NCI-H2107 treated with DMSO at 0.1 percent for 48 hours (cell line): ENCODE measurements around the gene GRIN3A.
"Not testable (repeated sequence)": the region's sequence is repeated elsewhere in the genome, so short reads cannot be mapped to it uniquely, and the experiment has no call there.

Source experiments
- DNase-seq: peaks from one replicate; lab custom pipeline; 2025; ENCODE audit not compliant: unreplicated experiment; lab: John Stamatoyannopoulos, UW

The GRIN3A gene

DNA sequence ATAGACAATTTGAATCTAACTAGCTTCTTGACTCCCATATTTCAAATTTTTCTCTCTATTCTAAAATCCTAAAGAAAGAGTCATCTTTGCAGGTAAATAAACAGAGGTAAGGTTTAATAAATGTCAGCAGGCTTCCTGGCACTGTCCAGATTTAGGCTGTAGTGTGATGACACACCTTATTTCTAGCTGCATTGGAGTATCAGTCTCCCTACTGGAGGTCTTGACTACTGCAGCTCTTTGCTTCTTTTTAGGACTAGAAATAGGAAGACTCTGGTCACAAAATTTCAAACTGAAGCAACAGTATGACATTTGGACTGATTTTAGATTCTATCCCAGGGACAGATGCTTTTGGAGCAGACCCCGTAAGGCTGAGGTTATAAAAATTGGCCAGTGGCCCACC is 103.0 kb downstream of the GRIN3A start:
- DNase-seq = no peak

DNA sequence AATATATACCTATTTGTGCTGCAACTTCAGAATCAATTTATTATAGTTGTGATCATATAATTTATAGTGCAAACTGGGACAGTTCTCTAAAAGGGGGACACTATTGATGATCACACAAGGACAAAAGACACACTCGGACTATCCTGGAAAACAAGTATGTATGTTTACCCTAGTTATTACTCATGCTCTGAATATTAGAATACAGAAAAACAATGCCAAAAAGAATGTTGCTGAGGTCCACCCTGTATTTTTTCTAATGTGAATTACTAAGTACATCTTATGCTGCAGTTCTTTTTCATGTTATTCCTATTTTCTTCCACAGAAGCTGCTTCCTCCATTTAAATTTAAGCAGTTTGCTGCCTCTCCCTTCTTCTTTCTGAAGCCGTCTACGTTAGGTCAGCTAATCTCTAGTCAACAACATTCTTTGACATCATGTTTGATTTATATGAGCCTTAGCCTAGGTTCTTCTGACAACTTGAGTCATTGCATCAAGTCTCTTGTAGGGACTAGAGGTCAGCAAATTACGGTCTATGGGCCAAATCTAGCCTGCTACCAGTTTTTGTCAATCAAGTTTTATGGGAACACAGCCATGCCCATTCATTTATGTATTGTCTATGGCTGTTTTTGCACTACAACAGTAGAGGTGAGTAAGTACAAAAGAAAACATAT is 103.6 kb downstream of the GRIN3A start:
- no peak for DNase-seq

DNA sequence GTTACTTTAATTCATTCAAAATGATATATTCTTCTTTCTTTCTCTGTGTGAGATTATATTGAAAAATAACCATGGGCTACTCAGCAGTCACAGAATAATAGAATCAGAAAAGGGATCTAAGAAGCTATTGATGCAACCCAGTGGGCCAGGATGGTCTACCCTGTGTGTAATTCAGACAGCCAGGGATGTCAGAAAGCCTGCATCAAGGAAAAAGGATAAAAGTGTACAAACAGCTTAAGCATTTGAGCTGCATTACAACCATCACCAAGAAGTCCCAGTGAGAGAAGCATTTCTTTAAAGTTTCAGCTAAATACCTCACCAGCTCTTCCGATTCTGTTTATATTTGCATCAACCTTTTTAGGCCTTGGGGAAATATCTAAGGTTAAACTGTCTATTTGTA is 105.8 kb downstream of the GRIN3A start:
- no peak for DNase-seq

DNA sequence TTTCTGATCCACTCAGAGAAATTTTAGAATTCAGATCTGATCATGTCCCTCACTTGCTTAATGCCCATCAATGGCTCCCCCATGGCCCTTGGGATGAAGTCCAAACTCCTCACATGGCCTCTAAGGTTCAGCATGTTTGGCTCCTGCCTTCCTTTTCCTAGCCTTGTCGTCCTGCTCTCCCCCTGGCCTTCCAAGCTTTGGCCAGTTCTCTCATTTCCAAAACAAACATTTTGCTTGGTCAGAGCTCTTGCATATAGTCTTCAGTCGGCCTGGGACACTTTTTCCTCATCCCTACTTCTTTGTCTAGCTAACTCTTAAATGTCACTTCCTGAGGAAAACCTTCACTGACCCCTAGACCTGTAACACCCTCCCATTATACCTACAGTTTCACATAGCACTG is 106.6 kb downstream of the GRIN3A start:
- no peak for DNase-seq

DNA sequence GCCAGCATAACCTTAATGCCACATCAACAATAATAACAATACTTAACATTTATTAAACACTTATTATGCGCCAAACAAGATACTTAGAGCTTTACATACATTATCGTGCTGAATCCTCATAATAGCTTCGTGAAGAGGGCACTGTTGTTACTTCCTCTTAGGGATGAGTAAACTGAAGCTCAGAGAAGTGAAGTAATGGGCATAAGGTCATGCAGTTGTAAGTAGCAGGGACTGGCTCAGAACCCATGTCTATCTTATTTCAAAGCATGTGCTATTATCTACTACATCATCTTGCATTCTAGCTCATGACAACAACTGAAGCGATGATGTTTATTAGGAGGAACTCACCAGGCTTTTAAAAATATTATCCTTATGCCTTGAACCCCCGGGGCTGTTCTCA is 108.8 kb downstream of the GRIN3A start:
- DNase-seq = no peak

DNA sequence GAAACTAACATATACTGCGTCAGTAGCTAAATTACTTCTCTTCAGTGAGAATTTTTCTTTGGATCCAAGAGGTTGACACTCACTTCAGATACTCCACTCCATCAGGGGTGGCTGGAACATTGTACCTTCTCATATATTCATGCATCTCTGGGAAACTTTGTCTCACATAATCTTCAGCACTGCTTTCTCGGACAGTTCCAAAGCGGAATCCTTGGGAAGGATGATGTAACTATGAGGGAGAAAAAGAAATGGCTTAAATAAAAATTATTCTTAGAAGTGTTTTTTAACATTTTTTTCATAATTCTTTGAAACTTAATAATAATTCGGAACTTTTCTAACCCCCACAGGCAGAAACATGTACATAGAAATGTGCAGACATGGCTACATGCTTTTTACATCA is 110.3 kb downstream of the GRIN3A start:
- DNase-seq = no peak

DNA sequence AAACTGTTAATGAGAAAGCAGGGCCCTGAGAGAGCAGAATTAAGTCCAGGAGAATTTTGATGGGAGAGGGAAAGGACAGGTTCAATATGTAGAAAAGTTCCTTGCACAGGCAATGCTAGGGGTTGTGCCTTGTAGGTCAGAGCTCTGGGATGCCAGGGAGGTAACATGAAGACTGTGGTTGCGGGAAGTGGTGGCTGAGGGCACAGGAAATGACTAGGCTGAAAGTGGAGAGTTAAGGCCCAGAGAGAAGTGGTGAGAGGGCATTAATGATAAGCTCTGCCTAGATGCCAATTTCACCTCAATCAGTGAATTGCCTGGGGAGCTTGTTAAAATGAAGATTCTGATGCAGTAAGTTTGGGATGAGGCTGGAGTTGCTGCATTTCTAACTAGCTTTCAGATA is 112.2 kb downstream of the GRIN3A start:
- no peak for DNase-seq

DNA sequence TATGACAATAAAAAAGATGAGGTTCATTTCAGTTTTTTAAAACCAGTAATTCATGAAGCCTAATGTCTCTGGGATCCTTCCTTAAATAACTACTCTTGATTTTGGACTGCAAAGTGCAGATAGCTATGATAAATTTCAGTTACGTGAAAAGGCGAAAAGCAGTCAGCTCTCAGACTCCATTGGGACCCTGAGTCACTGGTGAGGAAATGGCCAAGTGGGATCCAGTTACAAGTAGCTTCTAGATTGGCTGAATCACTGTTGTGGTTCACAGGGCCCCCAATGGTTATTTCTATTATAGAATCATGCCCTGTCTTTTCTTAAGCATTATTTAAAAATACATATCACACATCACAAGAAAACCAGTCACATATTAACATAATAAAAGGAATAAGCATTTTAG is 112.6 kb downstream of the GRIN3A start:
- DNase-seq = no peak

DNA sequence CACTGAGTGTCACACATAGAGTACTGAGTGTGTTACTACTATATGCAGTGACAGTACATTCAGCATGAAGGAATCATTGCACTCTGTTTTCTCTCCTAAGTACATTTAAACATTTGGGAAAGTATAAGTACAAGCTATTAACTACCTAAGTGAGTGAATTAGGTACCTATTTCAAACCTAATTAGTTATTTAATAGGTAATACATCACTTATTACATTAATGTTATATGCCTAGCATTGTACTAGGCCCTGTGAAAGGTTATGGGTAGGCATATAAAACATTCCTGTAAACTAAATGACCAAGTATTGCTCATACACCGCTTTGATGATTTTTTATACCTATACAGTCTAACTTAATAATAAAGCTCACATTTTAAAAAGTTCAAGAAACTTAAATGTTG is 118.0 kb downstream of the GRIN3A start:
- no peak for DNase-seq

DNA sequence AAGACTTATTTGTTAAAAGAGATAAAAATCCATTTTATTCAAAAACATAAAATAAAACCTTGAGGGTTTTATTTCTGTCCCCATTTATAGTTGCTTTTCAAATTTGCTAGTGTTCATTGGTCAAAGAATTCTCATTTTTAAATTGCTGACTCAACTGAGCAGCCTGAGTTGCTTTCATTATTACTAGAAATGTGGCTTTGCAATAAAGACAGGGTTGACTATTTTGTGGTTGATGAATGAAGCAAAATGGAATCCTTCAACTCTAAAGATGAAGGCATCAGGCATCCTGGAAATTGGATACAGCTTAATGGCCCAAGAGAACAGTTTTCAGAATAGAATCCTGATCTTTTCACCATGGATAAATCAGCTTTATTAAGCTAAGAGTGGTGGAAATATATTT is 119.7 kb downstream of the GRIN3A start:
- no peak for DNase-seq

DNA sequence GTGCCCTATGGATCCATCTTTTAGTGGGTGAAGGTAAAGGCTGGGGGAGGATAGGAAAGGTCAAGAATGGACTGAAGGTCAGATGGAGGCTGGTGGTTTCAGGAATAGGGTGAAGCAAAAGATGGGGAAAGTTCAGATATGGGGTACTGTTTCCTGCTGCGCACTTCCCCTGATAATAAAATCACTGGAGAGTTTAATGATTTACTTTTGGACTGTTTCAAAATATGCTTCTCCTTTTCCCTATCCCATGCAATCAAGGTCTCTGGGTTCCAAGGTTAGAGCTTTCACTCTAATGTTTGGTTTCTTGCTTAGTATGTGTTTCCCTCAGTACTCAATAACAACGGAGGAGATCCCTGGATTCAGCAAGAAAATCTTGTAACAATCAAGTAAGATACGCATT is 132.9 kb downstream of the GRIN3A start:
- DNase-seq = no peak

DNA sequence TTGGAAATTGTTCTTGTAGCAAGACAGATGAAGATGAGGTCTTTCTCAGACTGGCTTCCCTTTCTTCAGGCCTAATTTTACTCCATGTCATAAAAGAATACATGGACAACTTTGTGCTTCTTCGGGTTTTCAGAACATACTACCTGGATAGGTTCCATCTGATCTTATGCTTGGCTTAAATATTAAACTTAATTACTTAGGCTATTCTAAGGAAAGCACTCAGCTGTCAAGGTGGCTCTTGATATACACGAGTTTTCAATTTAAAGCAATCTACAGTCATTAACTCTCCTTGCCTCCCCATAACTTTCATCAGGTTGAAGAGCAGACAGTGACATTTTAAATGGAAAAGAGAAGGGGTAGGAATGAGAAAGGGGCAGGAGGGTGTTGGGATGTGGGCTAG is 134.2 kb downstream of the GRIN3A start:
- DNase-seq = no peak

DNA sequence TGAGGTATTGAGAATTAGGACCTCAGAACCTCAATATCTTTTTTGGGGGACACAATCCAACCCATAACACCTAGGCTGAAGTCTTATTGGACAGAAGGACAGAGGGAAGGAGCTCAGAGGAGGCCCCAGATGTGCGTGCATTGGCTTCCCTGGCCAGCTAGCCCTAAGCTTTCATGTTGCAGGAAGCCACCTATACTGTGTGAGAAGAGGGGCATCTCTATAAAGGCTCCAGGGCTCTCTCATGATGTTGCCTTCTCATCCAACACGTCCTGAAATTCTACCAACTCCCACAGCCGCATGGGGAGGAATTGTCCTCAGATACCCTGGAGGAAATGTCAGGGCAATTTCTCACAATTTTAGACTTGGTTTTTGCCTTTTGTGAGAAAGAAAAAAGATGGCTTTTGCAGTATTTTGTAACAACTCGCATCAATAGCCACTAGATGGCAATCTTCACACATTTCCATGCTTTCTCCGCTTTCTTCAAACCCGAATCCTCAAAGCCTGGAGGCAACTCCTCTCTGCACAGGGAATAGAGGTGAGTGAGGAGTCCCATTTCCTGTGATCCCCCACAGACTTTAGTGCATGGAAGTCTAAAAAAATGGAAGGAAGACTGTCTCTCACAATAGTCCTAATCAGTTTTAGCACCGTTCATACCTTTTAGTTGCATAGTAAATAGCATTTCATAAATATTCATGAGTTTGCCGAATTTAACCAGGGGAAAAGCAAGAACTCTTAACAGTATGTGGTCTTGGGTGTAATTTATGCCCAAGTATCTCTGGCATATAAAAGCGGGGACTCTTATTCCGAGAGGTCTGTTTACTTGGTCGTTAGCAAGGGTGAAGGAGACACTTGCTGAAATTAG is 136.3 kb downstream of the GRIN3A start:
- peak; percentile 65 for DNase-seq

DNA sequence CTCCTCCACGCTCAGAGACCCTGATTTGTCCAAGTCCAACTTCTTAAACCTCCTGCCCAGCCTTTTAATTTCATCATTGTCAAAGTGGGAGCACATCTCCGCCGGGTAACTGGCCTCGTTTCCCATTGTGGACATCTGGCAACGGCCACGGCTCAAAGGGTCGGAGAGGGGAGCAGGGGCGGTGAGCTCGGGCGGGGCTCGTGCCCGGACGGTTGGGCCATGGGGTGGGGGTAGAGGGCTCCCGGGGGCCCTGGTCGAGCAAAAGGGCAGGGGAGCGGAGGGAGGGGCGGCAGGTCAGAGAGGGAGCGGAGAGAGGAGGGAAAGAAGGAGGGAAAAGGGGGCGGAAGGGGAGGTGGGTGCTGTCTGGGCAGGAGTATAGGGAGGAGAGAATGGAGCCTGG is 143.7 kb downstream of the GRIN3A start, which contains the start of gene PPP3R2:
TSS of gene PPP3R2 (minus strand) at position 174 of the 400 bp plus-strand sequence. CDS start at position 126, 48 bp downstream.
- no peak for DNase-seq

DNA sequence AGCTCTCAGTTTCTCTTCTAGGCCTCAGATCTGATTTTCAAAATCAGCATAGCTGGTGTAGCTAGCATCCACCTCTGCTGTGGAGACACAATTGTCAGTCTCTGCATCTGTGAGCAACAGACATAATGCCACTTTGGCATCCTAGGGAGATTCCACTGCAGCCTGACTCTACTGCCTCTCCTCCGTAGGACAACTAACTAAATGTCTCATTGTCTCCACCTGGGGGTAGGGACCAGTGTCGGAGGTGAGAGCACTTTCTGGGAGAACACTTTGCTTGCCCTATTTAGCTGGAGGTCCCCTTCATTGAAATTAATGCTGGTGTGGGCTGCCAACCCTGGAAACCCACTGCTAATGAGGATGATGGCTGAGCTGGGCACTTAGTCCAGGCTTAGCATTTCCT is 145.1 kb downstream of the GRIN3A start:
- DNase-seq = no peak

DNA sequence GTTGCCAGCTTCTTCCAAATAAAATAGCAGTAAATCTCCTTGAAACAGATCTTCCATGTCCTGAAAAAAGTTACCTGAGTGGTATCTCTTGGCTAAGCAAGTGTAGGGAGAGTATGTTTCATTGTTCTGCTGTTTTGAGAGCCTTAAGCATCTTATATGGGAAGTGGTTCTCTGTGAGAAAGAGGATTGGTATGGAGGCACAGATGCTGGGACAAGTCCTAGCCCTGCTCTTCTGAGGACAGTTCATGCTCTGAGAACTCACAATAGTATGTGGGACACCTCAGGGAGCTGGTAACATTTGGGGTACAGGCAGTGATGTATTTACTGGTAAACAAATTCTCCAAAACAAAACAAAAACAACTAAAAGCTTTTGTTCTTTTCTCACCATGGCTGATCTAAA is 145.7 kb downstream of the GRIN3A start:
- no peak for DNase-seq

DNA sequence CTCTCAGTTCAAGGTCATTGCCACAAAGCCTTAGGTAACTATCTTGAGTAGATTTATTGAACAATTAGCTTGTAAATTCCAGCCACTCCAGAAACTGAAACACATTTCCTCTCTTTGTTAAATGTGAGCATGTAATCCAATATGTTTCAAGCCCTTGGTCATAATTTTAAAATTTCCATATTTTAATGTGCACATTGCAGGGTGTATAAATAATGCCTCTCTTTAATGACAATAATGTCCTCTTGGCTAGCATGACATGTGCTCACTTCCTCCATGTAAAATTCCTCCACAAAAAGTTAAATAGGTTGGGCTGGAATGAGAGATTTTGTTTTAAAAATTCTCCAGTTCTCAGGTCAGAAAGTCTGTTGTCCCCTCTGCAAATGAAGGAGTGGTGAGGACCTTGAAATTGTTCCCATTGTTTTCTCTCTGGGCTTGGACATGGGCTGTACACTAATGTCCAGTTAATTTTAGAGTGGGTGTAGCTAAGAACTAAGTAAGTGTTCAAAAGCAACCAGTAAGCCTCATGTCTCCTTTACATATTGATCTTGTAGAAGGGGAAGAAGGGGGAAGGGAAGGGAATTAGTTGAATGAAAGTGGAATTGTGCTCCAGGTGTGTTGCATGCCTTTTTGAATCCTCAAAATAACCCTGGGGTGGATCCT is 146.5 kb downstream of the GRIN3A start:
- no peak for DNase-seq

DNA sequence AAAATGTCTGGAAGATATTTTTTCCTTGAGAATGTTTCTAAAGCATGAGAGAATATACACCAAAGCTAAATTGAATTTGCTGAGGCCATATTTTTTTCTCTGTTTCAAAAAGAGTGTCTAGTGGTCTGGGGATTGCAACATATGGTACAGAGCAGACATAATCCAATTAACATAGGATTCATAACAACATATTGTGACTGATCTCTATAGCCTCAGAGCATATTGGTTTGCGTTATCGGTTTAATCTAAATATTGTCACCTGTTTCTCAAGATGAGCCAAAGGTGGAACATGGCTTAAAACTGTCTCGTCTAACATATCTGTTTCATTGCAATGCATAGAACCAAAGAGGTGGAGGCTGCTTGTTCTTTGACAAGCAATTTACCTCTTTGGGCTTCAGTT is 147.5 kb downstream of the GRIN3A start:
- no peak for DNase-seq

DNA sequence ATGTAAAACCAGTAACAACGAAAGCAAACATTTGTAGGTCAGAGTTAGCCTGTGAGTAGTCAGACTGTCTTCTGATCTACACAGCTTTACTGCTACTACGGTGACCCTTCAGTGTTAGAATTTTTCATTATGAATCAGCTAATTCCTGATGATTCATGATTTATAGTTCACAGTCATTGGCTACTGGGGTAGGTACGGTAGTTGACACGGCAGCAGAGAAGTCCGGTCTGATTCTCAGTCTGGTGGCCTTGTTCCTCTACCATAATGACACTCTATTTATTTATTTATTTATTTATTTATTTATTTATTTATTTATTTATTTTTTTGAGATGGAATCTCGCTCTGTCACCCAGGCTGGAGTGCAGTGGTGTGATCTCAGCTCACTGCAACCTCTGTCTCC is 148.4 kb downstream of the GRIN3A start:
- not testable (repeated sequence) for DNase-seq

DNA sequence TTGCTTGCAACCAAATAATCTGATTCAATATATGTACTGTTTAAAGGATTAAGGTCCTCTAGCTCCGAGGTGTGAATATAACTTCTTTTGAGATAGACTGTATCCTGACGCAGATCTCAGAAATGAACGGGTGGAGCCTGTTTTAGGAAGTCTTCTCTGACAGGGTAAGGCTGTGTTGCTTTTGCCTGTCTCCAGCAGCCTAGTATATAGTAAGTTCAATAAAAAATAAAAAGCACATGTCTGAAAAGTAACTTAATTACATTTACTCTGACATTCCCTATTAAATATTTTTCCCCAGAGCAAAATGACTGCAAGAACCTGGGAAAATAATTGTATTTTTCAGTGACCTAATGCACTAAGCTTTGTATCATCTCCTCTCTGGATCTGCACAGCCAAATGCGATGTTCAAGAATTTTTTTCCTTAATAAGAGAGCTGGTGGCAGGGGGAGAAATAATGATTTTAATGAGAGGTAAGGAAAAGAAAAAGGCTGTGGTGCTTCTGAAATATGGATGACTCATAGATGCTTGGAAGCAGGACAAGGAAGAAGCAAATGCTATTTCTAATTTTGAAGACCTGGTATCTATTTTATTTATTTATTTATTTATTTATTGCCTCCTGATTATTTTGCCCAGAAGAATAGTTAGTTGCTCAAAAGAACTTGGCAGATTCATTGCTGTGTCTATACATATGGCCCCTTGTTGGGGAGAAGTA is 151.0 kb downstream of the GRIN3A start:
- DNase-seq = no peak

DNA sequence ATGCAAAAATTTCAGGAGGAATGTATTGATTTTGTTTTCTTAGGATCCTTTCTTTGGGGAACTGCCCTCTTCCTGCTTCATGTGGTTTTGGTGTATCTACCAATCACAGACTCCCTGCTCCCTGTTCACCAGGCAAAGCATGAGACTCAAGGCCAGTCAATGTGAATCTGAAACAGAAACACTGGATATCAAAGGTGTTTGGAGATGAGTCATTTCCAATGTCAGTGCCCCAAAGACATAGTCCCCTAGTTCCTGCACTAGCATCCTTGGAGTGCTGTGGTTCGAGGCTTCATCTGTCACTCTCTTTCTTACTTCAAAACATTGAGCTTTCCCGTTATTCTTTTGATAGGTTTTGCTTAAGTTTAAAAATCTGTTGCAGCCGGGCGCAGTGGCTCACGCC is 151.8 kb downstream of the GRIN3A start:
- no peak for DNase-seq
